ENCODE data around the gene KIF21A. TPM values are rescaled to one million over a fixed set of nuclear protein-coding genes. Genes with fewer than 3 reads are reported as not detected.

Gene KIF21A
- total and polyA plus RNA-seq, 12 donors = 11.4 to 71.8 (median 49.9) TPM

- Histone ChIP-seq H3K36me3 (peaks cover 0 to 52% (median 0%) of the 10 kb centered on the region in 9 donors), H3K4me1 (no peaks in the 10 kb centered on the region), H3K27me3 (no peaks in the 10 kb centered on the region), H3K27ac (no peak overlapping the region), H3K9me3 (no peaks in the 10 kb centered on the region), H3K4me3 (no peak overlapping the region)
- ATAC-seq (no peak), DNase-seq (no peak)
- TF ChIP-seq, protein P1, sequence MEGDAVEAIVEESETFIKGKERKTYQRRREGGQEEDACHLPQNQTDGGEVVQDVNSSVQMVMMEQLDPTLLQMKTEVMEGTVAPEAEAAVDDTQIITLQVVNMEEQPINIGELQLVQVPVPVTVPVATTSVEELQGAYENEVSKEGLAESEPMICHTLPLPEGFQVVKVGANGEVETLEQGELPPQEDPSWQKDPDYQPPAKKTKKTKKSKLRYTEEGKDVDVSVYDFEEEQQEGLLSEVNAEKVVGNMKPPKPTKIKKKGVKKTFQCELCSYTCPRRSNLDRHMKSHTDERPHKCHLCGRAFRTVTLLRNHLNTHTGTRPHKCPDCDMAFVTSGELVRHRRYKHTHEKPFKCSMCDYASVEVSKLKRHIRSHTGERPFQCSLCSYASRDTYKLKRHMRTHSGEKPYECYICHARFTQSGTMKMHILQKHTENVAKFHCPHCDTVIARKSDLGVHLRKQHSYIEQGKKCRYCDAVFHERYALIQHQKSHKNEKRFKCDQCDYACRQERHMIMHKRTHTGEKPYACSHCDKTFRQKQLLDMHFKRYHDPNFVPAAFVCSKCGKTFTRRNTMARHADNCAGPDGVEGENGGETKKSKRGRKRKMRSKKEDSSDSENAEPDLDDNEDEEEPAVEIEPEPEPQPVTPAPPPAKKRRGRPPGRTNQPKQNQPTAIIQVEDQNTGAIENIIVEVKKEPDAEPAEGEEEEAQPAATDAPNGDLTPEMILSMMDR (IDR thresholded peaks at IDR 0.05) = no peak
- WGBS, 2 donors = 85 to 90% methylated on average over 3 of the region's 3 CpGs
- intact Hi-C loops (cut with DNase I) = no loop called here
Measured at GRCh38 chr12:39355841-39356240, 87.1 kb downstream of the KIF21A start.

DNA sequence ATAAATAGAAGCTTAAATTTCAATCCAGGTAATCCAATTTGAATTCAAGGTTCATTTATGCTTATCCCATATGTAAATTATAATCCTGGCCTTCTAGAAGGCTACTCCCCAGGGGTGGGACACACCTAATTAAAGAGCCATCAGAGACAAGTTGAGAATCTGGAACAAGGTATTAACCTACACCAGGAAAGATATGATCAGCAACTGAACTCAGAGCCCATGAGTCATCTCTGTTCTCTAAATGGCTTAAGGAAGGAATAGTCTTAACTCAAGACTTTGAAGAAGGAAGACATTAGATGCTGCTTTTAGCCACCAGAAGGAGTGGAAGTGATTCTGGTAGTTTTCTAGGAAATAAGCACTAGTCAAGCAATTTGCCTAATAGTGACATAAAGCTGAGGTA lies 88.0 kb downstream of the KIF21A start:
- DNase-seq (no peak), ATAC-seq (no peak)
- intact Hi-C loops (cut with DNase I) = no loop called here
- TF ChIP-seq, protein P1 (IDR thresholded peaks at IDR 0.05) = no peak
- no peaks in the 10 kb centered on the region for H3K9me3 ChIP-seq
- no peak overlapping the region for H3K4me3 ChIP-seq
- H3K4me1 ChIP-seq = no peaks in the 10 kb centered on the region
- H3K36me3 ChIP-seq = peaks cover 0 to 54% (median 0%) of the 10 kb centered on the region in 9 donors
- no peak overlapping the region for H3K27ac ChIP-seq
- H3K27me3 ChIP-seq = no peaks in the 10 kb centered on the region

- Histone ChIP-seq H3K27me3 (no peaks in the 10 kb centered on the region), H3K36me3 (peaks cover 0 to 34% (median 0%) of the 10 kb centered on the region in 9 donors), H3K9me3 (no peaks in the 10 kb centered on the region), H3K4me1 (peaks cover 0 to 7% (median 0%) of the 10 kb centered on the region in 9 donors), H3K4me3 (no peak overlapping the region), H3K27ac (no peak overlapping the region)
- TF ChIP-seq, protein P1 (IDR thresholded peaks at IDR 0.05) = no peak
- intact Hi-C loops (cut with DNase I) = no loop called here
- WGBS, 2 donors = 85 to 89% methylated on average over 3 of the region's 3 CpGs
- no peak for DNase-seq
- ATAC-seq = no peak
Measured at GRCh38 chr12:39352471-39353017, 90.4 kb downstream of the KIF21A start.

- Histone ChIP-seq H3K9me3 (no peaks in the 10 kb centered on the region), H3K4me3 (no peak overlapping the region), H3K27me3 (no peaks in the 10 kb centered on the region), H3K36me3 (peaks cover 0 to 22% (median 0%) of the 10 kb centered on the region in 9 donors), H3K4me1 (peaks cover 0 to 7% (median 0%) of the 10 kb centered on the region in 9 donors), H3K27ac (no peak overlapping the region)
- ATAC-seq (no peak), DNase-seq (no peak)
- intact Hi-C loops (cut with DNase I) = no loop called here
- TF ChIP-seq, protein P1 (IDR thresholded peaks at IDR 0.05) = no peak
Measured at GRCh38 chr12:39351153-39351552, 91.8 kb downstream of the KIF21A start.
